ENCODE results near the gene GPR39. TPM values are rescaled to one million over a fixed set of nuclear protein-coding genes. Genes with fewer than 3 reads are reported as not detected.

The GPR39 gene
- polyA plus RNA-seq, 3 donors from 2014 or later = not detected

GRCh38 chr2:132668987-132669907 lies 252.6 kb downstream of the GPR39 start:
- peaks cover 0 to 28% (median 7%) of the 10 kb centered on the region in 6 donors for H3K9me3 Mint-ChIP-seq
- no peak overlapping the region for H3K4me3 Mint-ChIP-seq
- peaks cover 9 to 12% (median 10%) of the 10 kb centered on the region in 3 donors for H3K27me3 Mint-ChIP-seq (ENCODE audit: low read depth in 3 of 3)
- DNase-seq = no peak
- no peak overlapping the region for H3K27ac Mint-ChIP-seq
- peaks cover 0 to 4% (median 0%) of the 10 kb centered on the region in 3 donors for H3K36me3 Mint-ChIP-seq
- H3K4me1 Mint-ChIP-seq = no peaks in the 10 kb centered on the region

DNA sequence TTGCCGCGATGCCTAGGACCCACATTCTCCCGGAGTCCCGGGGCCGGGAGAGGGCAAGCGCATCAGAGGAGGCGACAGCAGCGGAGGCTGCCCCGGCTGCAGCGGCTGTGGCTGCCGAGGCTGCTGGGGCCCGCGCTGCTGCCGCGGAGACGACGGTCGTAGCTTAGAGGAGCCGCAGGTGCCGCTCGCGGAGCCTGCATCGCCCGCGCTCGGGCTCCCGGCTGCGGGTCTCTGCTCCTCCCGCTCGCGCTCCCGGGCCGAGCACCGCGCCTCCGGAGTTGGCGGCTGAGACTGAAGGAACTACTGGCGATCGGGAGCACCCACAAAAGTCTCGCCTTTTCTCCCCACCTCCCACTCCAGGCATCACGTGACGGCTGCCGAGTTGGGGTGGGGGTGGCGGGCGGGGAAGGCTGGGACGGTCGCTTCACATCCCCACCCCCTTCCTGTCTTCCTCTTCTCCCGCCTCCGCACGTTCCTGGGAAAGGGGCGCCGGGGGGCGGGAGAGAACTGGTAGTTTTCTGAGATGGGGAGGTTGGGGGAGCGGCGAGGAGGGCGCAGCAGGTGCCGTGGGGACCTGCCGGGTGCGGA lies 253.4 kb downstream of the GPR39 start, which contains the start of gene LYPD1:
TSS of gene LYPD1 (minus strand) at position 298 of the 588 bp plus-strand sequence. CDS start at position 25, 273 bp downstream.
- H3K27me3 Mint-ChIP-seq (ENCODE audit: low read depth in 3 of 3) = peaks cover 9 to 12% (median 10%) of the 10 kb centered on the region in 3 donors
- H3K36me3 Mint-ChIP-seq = peaks cover 0 to 4% (median 0%) of the 10 kb centered on the region in 3 donors
- no peak for DNase-seq
- no peak within 1 kb of the TSS for H3K27ac Mint-ChIP-seq
- no peak within 1 kb of the TSS for H3K4me3 Mint-ChIP-seq
- H3K9me3 Mint-ChIP-seq = peaks cover 0 to 28% (median 7%) of the 10 kb centered on the region in 6 donors
- no peaks in the 10 kb centered on the region for H3K4me1 Mint-ChIP-seq

- Mint-ChIP-seq H3K4me3 (no peak overlapping the region), H3K4me1 (no peaks in the 10 kb centered on the region), H3K27ac (no peak overlapping the region), H3K27me3 (ENCODE audit: low read depth in 3 of 3) (peaks cover 9 to 12% (median 10%) of the 10 kb centered on the region in 3 donors), H3K36me3 (peaks cover 0 to 4% (median 0%) of the 10 kb centered on the region in 3 donors), H3K9me3 (peaks cover 0 to 24% (median 8%) of the 10 kb centered on the region in 6 donors)
- no peak for DNase-seq
These were observed 254.0 kb downstream of the GPR39 start for GRCh38 chr2:132670496-132671150.

GRCh38 chr2:132671151-132671835 lies 254.7 kb downstream of the GPR39 start:
- H3K27ac Mint-ChIP-seq = no peak overlapping the region
- H3K4me3 Mint-ChIP-seq = no peak overlapping the region
- H3K9me3 Mint-ChIP-seq = peaks cover 0 to 22% (median 8%) of the 10 kb centered on the region in 6 donors
- no peak for DNase-seq
- no peaks in the 10 kb centered on the region for H3K4me1 Mint-ChIP-seq
- H3K27me3 Mint-ChIP-seq (ENCODE audit: low read depth in 3 of 3) = peaks cover 9 to 12% (median 10%) of the 10 kb centered on the region in 3 donors
- H3K36me3 Mint-ChIP-seq = peaks cover 0 to 4% (median 0%) of the 10 kb centered on the region in 3 donors

GRCh38 chr2:132676999-132677398 lies 260.4 kb downstream of the GPR39 start:
- no peak overlapping the region for H3K4me3 Mint-ChIP-seq
- H3K9me3 Mint-ChIP-seq = peaks cover 0 to 18% (median 4%) of the 10 kb centered on the region in 6 donors
- no peak for DNase-seq
- no peaks in the 10 kb centered on the region for H3K4me1 Mint-ChIP-seq
- H3K27ac Mint-ChIP-seq = no peak overlapping the region
- peaks cover 0 to 4% (median 0%) of the 10 kb centered on the region in 3 donors for H3K27me3 Mint-ChIP-seq (ENCODE audit: low read depth in 3 of 3)
- no peaks in the 10 kb centered on the region for H3K36me3 Mint-ChIP-seq

DNA sequence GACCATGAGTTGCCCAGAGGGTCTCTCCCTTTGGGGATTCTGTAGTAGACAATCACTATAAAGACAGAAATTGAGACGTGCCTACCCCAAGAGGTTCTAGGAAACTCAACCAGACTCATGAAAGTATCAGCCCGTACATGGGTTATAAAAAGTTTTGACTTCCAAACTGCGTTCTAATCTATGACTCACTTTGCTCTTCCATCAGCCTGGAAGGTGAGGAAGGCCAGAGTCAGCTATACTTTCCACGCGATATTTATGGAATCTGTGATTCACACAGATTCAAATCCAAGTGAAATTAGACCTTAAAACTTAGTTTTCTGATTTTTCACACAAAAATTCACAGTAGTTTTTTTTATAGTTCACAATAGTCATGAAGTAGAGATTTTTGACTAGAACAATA lies 261.1 kb downstream of the GPR39 start:
- DNase-seq = no peak
- peaks cover 0 to 4% (median 0%) of the 10 kb centered on the region in 3 donors for H3K27me3 Mint-ChIP-seq (ENCODE audit: low read depth in 3 of 3)
- H3K27ac Mint-ChIP-seq = no peak overlapping the region
- H3K36me3 Mint-ChIP-seq = no peaks in the 10 kb centered on the region
- H3K4me3 Mint-ChIP-seq = no peak overlapping the region
- peaks cover 0 to 15% (median 4%) of the 10 kb centered on the region in 6 donors for H3K9me3 Mint-ChIP-seq
- H3K4me1 Mint-ChIP-seq = no peaks in the 10 kb centered on the region

DNA sequence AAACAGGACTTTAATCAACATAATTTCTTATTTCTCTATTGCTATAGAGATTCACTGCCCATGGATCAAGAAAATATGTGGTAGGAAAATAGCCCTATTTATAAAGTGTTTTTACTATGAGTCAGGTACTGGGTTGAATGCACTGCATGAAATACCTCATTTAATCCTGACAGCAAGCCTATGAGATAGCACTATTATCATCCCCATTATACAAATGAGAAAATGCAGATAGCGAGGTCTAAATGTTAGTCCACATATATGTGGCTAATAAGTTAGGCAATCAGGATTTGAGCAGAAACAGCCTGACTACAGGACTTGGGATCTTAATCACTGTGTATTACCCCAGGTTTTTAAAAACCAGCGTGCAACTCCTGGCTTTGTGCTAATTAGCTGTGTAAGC lies 261.9 kb downstream of the GPR39 start:
- DNase-seq = no peak
- Mint-ChIP-seq H3K27me3 (ENCODE audit: low read depth in 3 of 3) (no peaks in the 10 kb centered on the region), H3K36me3 (no peaks in the 10 kb centered on the region), H3K4me3 (no peak overlapping the region), H3K27ac (no peak overlapping the region), H3K4me1 (no peaks in the 10 kb centered on the region), H3K9me3 (peaks cover 0 to 10% (median 5%) of the 10 kb centered on the region in 6 donors)

- H3K9me3 Mint-ChIP-seq = peaks cover 0 to 10% (median 4%) of the 10 kb centered on the region in 6 donors
- no peaks in the 10 kb centered on the region for H3K4me1 Mint-ChIP-seq
- no peak for DNase-seq
- H3K4me3 Mint-ChIP-seq = no peak overlapping the region
- no peaks in the 10 kb centered on the region for H3K27me3 Mint-ChIP-seq (ENCODE audit: low read depth in 3 of 3)
- no peaks in the 10 kb centered on the region for H3K36me3 Mint-ChIP-seq
- no peak overlapping the region for H3K27ac Mint-ChIP-seq
These were observed 263.9 kb downstream of the GPR39 start for GRCh38 chr2:132680544-132680943.

GRCh38 chr2:132681766-132682165 lies 265.2 kb downstream of the GPR39 start:
- no peaks in the 10 kb centered on the region for H3K4me1 Mint-ChIP-seq
- no peak overlapping the region for H3K4me3 Mint-ChIP-seq
- no peak for DNase-seq
- H3K27me3 Mint-ChIP-seq (ENCODE audit: low read depth in 3 of 3) = no peaks in the 10 kb centered on the region
- H3K36me3 Mint-ChIP-seq = no peaks in the 10 kb centered on the region
- H3K9me3 Mint-ChIP-seq = peaks cover 0 to 13% (median 5%) of the 10 kb centered on the region in 6 donors
- H3K27ac Mint-ChIP-seq = no peak overlapping the region

GRCh38 chr2:132690664-132691303 lies 274.2 kb downstream of the GPR39 start:
- Mint-ChIP-seq H3K9me3 (peaks cover 3 to 28% (median 9%) of the 10 kb centered on the region in 6 donors), H3K27me3 (ENCODE audit: low read depth in 3 of 3) (peaks cover 0 to 3% (median 2%) of the 10 kb centered on the region in 3 donors), H3K27ac (no peak overlapping the region), H3K4me1 (no peaks in the 10 kb centered on the region), H3K36me3 (peaks cover 0 to 4% (median 0%) of the 10 kb centered on the region in 3 donors), H3K4me3 (no peak overlapping the region)
- DNase-seq = no peak

DNA sequence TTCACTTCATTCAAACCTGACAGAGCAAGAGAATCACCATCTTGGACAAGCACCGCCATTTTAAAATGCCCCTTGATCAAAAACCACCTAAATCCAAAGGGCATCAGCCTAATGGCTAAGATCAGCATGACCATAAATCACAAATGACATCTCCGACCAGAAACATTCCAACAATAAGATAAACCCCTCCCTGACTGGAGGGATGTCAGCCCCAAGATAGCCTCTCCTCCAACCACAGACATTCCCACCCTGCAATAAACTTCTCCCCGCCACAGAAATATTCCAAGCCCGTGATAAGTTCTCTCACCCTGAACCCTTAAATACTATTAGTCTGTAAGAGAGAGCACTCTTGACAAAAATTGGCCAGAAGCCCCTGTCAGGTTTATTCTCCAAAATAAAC lies 275.0 kb downstream of the GPR39 start:
- no peak for DNase-seq
- Mint-ChIP-seq H3K27me3 (ENCODE audit: low read depth in 3 of 3) (peaks cover 0 to 3% (median 2%) of the 10 kb centered on the region in 3 donors), H3K27ac (no peak overlapping the region), H3K4me1 (no peaks in the 10 kb centered on the region), H3K4me3 (no peak overlapping the region), H3K9me3 (peaks cover 3 to 29% (median 8%) of the 10 kb centered on the region in 6 donors), H3K36me3 (peaks cover 0 to 4% (median 0%) of the 10 kb centered on the region in 3 donors)

DNA sequence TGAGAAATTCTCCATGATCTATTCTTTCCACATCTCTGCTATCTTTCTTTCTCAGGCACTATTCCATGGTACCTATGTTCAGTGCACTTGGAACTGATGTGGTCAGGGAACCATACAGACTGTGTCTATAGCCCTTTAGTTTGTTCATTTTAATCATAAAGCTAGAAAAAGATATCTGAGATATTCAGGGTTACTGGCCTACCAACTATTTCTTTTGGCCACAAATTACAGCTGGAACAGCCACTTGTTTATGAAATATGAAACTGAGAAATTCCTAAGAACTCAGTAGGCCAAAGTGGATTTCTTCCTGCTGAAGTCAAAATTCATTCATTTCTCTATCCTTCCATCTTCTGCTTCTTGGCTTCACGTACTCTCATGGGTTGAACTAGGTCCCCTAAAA lies 276.2 kb downstream of the GPR39 start:
- Mint-ChIP-seq H3K27me3 (ENCODE audit: low read depth in 3 of 3) (peaks cover 0 to 3% (median 2%) of the 10 kb centered on the region in 3 donors), H3K4me1 (no peaks in the 10 kb centered on the region)

More for the DNA sequence above, 276.2 kb downstream of the GPR39 start:
- H3K27ac Mint-ChIP-seq = no peak overlapping the region
- H3K4me3 Mint-ChIP-seq = no peak overlapping the region
- H3K36me3 Mint-ChIP-seq = peaks cover 0 to 4% (median 0%) of the 10 kb centered on the region in 3 donors
- H3K9me3 Mint-ChIP-seq = peaks cover 3 to 30% (median 5%) of the 10 kb centered on the region in 6 donors
- no peak for DNase-seq

Data from immature natural killer cell (primary cell).